NCI-H1417 treated with DMSO at 0.1 percent for 48 hours (cell line): ENCODE results near the gene LIPA.
"Not testable (repeated sequence)": the region's sequence is repeated elsewhere in the genome, so short reads cannot be mapped to it uniquely, and the experiment has no call there.

Source experiments
- DNase-seq: peaks from one replicate; lab custom pipeline; 2025; lab: John Stamatoyannopoulos, UW

LIPA gene

GRCh38 chr10:89207801-89208551 is 43.6 kb downstream of the LIPA start:
- no peak for DNase-seq

- no peak for DNase-seq
Measured at GRCh38 chr10:89207181-89207800, 44.3 kb downstream of the LIPA start, which contains the start of gene CH25H. CH25H (minus strand) TSS chr10:89207317; CDS start chr10:89207292, 25 bp downstream.

- no peak for DNase-seq
Measured at GRCh38 chr10:89206402-89207180, 45.0 kb downstream of the LIPA start.

GRCh38 chr10:89204621-89205185 is 46.9 kb downstream of the LIPA start:
- DNase-seq = no peak

GRCh38 chr10:89203237-89203636 is 48.3 kb downstream of the LIPA start:
- DNase-seq = no peak

GRCh38 chr10:89202033-89202425 is 49.5 kb downstream of the LIPA start:
- DNase-seq = no peak

GRCh38 chr10:89201345-89202032 is 50.1 kb downstream of the LIPA start:
- DNase-seq = no peak

- DNase-seq = no peak
Measured at GRCh38 chr10:89197473-89197872, 54.1 kb downstream of the LIPA start.

GRCh38 chr10:89191301-89191700 is 60.3 kb downstream of the LIPA start:
- not testable (repeated sequence) for DNase-seq

- DNase-seq = no peak
Measured at GRCh38 chr10:89189211-89189734, 62.3 kb downstream of the LIPA start.

- no peak for DNase-seq
Measured at GRCh38 chr10:89185658-89186057, 65.9 kb downstream of the LIPA start.

GRCh38 chr10:89184638-89185037 is 66.9 kb downstream of the LIPA start:
- no peak for DNase-seq

GRCh38 chr10:89183571-89183970 is 68.0 kb downstream of the LIPA start:
- no peak for DNase-seq

GRCh38 chr10:89182894-89183293 is 68.7 kb downstream of the LIPA start:
- DNase-seq = no peak

GRCh38 chr10:89175816-89176215 is 75.8 kb downstream of the LIPA start:
- DNase-seq = no peak

- DNase-seq = no peak
Measured at GRCh38 chr10:89173075-89173474, 78.5 kb downstream of the LIPA start.

GRCh38 chr10:89171996-89172395 is 79.6 kb downstream of the LIPA start:
- no peak for DNase-seq

- DNase-seq = no peak
Measured at GRCh38 chr10:89171263-89171872, 80.2 kb downstream of the LIPA start.

- DNase-seq = not testable (repeated sequence)
Measured at GRCh38 chr10:89168354-89168900, 83.1 kb downstream of the LIPA start.

- no peak for DNase-seq
Measured at GRCh38 chr10:89167915-89168314, 83.7 kb downstream of the LIPA start.

GRCh38 chr10:89165923-89166322 is 85.7 kb downstream of the LIPA start:
- no peak for DNase-seq
